ENCODE data around the gene ACBD6.

ACBD6 gene

GRCh38 chr1:180291004-180291403, 211.4 kb downstream of the ACBD6 start:
- no peak for DNase-seq (ENCODE audit: low read depth in 2 of 2)

DNA sequence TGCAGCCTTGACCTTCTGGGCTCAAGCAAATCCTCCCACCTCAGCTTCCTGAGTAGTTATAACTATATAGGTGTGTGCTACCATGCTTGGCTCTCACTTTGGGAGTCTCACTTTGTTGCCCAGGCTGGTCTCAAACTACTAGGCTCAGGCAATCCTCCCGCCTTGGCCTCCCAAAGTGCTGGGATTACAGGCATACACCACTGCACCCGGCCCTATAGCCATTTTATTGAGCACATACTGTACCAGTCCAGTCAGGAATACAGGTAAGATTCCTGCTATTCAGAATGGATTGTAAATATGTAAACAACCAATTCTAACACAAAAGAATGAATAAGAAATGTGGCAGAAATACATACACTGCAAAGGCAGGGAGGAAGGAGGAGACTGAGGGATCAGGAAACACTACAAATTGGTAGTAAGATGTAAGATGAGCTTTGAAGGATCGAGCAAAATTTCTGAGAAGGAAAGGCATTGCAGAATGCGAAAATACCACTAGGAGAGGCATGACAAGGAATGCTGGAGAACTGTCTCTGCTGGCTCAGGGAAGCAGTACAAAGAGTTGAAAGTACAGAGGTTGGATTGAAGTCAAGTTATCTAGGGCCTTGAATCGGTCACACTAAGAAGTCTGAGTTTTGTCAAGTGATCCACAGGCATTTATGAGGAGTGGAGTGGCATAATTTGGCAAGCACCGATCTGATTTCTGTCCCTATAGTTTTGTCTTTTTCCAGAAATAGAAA, 211.9 kb downstream of the ACBD6 start:
- DNase-seq (ENCODE audit: low read depth in 2 of 2), result no peak

DNA sequence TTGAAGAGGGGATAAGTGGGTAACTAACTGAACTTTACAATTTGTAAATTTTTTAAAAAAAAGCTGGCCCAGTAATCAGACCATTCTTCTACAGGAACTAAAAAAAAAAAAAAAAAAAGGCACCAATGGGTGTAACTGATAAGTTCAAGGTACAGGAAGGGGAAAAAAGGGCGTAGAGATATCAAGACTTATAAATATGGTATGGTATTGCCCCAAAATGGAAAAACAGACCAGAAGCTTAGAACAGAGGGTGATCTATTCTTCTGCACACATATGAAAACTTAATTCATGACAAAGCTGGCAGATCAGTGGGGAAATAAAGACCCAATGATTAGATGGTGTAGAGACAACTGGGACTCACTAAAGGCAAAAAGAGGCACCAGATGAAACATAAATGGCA, 213.4 kb downstream of the ACBD6 start:
- DNase-seq (ENCODE audit: low read depth in 2 of 2), result no peak

DNA sequence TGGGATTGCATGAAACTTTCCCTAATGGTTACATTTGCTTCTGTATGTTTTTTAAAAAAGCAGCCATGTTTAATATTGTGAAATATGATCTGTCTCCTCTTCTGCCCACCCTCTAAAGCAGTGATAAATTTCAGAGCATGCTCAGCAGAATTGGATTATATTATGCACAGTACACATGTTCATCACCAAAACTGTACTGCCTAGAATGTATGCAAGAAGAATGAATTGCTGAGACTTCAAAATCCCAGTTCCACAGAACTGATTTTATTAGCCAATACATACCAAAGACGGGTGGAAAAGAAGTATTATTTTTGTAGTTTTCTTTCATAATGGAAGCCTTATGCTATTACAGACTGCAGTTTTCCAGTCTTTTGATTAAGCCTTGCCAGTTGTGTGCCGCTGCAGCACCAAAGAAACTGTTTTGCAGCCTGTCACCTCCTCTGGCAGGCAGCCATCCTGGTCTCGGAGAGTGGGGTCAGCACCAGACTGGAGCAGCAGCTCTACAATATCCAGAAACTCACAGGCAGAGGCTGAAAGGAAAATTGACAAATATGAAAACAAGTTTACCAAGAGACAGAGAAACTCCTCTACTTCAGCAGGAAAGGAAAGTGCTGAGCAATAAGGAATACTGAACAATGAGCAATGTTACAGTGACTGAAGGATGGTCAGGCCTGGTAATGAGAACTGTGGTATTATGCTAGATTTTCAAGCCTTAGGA, 214.2 kb downstream of the ACBD6 start:
- no peak for DNase-seq (ENCODE audit: low read depth in 2 of 2)

- DNase-seq (ENCODE audit: low read depth in 2 of 2), result no peak
These were observed 216.0 kb downstream of the ACBD6 start for GRCh38 chr1:180286417-180286816.

- DNase-seq (ENCODE audit: low read depth in 2 of 2), result no peak
These were observed 219.3 kb downstream of the ACBD6 start for GRCh38 chr1:180283098-180283497.

- DNase-seq (ENCODE audit: low read depth in 2 of 2), result no peak
These were observed 219.9 kb downstream of the ACBD6 start for GRCh38 chr1:180282401-180283044.

DNA sequence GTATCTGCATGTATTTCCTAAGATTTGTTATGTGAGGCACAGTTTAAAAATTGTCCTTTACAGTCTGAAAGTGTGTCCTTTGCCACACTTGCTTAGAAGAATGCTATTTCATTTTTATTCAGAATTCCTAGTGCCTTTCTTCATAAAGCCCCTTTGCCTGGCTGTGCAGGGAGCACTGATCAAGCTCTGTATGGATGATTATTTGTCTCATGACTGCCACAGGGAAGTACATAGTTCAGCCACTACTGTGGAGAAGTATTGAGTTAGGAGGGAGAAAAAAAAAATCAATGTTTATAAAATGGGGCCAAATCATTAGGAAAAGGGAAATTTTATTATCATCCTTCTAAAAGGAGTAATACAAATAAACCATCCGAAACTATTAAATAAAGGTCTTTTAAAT, 220.9 kb downstream of the ACBD6 start:
- no peak for DNase-seq (ENCODE audit: low read depth in 2 of 2)

DNA sequence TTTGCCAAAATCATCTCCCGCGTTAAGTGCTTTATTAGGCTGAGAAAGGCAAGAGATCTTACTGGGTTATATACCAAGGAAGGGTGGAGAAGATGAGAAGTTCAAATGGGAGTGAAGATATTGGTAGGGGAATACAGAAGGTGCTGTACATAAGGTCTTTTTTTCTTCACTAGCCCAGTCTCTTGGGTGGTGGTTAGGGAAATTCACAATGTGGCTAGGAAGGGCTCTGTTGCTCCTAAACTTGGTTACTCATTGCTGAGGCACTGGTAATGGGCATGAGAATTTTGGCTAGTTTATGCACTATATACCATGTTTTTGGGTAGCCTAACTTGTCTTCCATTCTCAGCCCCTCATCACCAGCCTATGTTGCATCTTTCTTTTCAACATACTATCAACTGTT, 221.8 kb downstream of the ACBD6 start:
- DNase-seq (ENCODE audit: low read depth in 2 of 2), result no peak

GRCh38 chr1:180279651-180280050, 222.7 kb downstream of the ACBD6 start:
- no peak for DNase-seq (ENCODE audit: low read depth in 2 of 2)

DNA sequence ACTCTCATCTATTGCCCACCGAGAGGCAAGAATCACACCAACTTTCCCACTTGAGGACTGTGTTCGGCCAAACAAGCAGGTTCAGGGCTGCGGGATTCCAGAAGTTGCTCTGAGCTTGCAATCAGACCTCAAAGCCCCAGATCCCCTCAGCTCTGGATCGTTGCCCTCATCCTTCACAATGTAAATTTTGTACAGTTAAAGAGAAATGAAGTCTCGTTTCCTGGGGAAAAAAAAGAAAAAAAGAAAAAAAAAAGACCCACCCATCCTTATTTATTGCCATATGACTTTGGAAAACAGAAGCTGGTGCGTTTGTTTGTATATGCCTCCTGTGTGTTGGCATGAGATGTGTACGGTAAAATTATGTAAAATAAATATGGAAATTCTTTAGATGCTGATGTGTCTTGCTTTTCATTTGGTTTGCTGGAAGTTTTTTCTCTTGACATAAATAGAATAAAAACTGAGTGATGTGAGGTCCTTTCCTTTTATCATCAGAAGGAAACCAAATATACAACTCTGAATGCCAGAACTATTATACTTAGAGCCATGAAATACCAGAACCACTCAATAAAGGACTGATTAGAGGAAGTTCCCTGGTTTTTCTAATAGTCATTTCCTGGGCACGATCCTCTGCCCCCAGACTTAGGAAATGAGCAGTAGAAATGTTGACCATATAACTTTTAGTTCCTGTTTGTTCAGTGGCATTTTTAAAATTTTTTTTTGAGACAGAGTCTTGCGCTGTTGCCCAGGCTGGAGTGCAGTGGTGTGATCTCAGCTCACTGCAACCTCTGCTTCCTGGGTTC, 223.6 kb downstream of the ACBD6 start:
- no peak for DNase-seq (ENCODE audit: low read depth in 2 of 2)

GRCh38 chr1:180278194-180278515, 224.2 kb downstream of the ACBD6 start:
- DNase-seq (ENCODE audit: low read depth in 2 of 2), result no peak

DNA sequence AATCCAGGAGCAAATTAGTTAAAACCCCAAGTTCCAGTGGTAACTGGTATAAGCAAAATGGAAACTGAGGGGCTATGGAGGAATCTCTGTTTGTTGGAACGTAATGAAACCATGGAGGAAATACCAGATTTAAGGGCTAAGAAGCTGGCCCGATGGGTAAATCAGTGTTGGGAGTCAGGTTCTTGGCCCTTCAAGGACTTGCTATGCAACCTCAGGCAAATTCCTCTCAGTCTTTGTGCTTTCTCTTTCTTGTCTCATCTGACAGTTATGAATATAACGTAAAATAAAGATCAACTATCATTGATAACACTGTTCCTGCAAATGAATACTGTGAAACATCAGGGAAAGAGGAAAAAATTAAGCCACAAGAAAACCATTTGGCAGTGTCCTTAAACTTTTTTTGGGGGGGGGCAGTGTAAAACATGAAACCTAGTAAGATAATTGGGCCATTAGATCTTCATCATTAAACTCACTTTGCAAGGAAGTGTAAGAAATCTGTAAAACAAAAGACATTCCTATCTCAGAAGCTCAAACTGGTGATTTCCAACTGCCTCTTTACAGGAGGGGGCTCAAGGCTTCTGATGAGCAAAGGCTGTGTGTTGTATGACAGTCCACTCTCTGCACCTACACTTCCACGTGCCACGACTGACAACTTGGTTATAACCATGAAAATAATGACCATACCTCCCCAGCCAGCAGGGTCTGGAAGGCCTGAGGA, 224.7 kb downstream of the ACBD6 start:
- DNase-seq (ENCODE audit: low read depth in 2 of 2), result no peak

GRCh38 chr1:180275726-180276125, 226.7 kb downstream of the ACBD6 start:
- DNase-seq (ENCODE audit: low read depth in 2 of 2), result no peak

DNA sequence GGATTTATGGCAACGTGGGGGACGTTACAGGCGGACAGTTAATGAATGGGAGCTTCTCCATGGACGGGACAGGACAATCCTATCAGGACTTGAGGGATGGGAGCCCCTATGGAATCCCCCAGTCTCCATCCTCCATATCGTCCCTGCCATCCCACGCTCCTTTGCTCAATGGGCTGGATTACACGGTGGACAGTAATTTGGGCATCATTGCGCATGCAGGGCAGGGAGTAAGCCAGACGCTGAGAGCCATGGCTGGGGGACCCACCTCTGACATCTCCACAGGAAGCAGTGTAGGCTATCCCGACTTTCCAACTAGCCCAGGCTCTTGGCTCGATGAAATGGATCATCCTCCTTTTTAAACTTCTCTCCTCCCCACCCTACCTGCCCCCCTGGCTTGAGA, 228.2 kb downstream of the ACBD6 start:
- no peak for DNase-seq (ENCODE audit: low read depth in 2 of 2)

GRCh38 chr1:180273066-180273465, 229.3 kb downstream of the ACBD6 start:
- no peak for DNase-seq (ENCODE audit: low read depth in 2 of 2)

GRCh38 chr1:180272395-180272794, 230.0 kb downstream of the ACBD6 start:
- no peak for DNase-seq (ENCODE audit: low read depth in 2 of 2)

- DNase-seq (ENCODE audit: low read depth in 2 of 2), result no peak
These were observed 230.8 kb downstream of the ACBD6 start for GRCh38 chr1:180271272-180272255.

- DNase-seq (ENCODE audit: low read depth in 2 of 2), result no peak
These were observed 231.7 kb downstream of the ACBD6 start for GRCh38 chr1:180270530-180271271.

Measured in activated CD8-positive, alpha-beta memory T cell treated with anti-CD3 and anti-CD28 coated beads for 4 hours (primary cell).